NCI-H2029 treated with DMSO at 0.1 percent for 48 hours (cell line): ENCODE data around the gene SHOC2.

Source experiments
- DNase-seq: peaks from one replicate; lab custom pipeline; 2025; lab: John Stamatoyannopoulos, UW

SHOC2 gene

DNA sequence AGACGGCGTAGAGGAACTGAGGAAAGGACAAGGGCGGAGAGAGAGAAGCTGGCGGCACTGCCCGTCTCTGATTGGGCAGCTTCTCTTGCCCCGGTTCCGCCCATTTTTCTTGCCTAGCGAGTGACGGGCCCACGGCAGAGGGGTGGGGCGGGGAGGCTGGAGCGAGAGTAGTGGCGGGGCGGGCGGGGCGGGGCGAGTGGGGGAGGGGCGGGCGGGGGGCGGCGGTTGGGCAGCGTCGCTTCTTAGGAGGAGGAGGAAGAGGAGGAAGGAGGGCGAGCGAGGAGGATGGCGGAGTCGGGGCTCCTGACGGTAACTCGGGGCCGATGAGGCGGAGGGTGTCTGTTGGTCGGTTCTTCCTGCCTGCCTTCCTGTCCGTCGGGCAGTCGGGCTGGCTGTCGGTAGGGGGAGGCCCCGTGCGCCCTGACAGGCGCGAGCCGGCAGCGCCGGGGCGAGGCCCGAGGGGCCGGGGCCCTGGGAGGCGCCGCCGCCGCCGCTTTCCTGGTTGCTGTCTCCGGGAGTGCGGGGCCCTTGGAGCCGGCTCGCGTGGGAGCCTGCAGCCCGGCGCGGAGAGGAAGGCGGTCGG is at the start of gene SHOC2:
Gene SHOC2, plus strand, starts transcription at position 256 of the 583 bp plus-strand sequence. CDS start 44,755 bp downstream, outside the sequence.
- no peak for DNase-seq

DNA sequence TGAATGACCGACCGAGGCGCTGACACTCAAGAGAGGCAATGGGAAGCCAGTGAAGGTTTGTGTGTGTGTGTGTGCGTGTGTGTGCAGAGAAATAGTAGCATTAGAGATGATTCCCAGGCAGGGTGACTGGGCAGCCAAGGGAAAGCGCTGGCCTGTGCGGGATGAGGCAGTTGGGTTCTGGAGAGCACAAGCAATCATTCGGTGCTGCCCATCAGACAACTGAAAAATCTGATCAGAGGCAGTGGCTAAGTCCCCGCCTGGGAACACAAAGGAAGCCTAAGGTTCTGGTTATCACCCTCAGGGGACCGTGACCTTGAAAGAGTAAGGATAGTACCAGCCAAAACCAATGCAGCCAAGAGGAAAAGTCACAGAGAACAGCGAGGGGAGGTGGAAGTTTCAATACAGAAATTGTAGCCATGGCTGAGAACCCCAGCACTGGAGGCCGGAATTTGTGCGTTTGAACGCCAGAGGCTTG is 48.5 kb upstream of the SHOC2 start:
- DNase-seq: no peak

DNA sequence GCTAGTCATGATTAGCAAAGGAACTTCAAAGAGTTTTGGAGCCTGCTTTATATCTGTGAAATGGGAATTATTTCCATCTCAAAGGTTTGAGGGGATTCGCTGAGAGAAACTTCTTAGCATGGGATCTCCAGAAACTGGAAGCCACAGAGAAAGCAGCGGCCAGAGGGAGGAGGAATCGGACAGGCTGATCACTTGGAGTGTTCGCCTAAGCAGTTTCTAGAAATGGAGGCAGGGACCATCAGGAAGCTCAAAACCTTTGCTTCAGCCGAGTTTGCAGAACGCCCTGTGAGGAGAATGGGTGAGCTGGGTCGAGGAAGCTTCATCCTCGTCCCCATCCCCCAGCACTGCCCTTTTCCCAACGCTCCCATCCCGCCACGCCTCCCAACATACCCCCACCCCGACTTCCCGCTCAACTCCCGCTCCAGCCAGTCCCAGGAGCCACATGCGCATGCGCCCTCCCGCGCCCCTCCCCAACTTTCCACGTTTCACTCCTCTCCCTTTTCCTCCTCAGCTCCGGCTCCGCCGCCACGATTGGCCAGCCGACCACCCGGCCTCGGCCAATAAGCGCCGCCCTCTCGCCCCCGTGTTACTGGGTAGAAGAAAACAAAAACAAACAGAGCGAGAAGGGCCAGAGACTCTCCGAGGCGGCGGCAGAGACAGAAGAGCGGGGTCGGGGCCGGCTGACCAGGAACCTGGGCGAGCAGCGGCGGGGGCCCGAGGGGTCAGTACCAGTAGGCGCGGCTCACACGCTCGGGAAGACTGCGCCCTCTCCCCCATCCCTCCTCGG is 47.9 kb upstream of the SHOC2 start, which contains the start of gene PDCD4:
Gene PDCD4, plus strand, starts transcription at position 631 of the 787 bp plus-strand sequence. CDS start 4,100 bp downstream, outside the sequence.
- DNase-seq: peak; percentile 79

DNA sequence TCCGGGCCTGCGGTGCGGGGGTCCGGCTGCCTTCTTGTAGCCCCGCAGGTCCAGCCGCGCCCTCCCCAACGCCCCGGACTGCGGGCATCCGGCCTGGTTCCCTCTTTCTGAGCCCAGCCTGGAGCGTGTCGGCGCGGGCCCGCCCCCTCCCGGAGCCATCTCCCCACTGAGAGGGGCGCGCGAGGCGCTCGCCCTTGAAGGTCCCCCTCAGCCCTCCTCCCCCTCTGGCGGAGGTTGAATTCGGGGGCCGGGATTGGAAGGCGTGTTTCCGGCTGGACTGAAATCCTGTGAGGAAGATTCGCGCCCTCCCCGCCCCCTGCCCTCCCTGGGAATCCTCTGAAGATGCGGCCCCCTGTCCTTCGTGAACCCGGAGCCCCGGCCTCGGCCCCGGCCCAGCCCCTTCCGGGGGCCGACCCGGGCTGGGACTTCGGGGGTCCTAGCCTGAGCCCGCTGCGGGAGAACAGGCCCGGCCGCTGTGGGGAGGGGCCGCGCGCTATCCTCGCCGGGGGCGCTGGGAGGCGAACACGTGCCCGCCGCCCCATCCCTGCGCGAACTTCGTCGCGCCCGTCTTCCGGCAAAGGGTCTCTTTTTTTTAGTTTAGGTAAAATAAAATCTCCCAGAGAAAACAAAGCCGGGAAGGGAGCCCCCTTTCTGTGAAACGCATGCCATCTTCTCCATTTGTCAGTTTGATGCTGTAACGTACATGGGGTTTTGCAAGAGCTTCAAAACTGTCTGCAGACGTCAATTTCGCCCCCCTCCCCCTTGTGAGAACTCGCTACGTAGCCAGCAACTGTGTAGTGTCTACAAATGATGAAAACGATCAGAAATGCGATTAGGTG is 47.0 kb upstream of the SHOC2 start:
- DNase-seq: no peak

DNA sequence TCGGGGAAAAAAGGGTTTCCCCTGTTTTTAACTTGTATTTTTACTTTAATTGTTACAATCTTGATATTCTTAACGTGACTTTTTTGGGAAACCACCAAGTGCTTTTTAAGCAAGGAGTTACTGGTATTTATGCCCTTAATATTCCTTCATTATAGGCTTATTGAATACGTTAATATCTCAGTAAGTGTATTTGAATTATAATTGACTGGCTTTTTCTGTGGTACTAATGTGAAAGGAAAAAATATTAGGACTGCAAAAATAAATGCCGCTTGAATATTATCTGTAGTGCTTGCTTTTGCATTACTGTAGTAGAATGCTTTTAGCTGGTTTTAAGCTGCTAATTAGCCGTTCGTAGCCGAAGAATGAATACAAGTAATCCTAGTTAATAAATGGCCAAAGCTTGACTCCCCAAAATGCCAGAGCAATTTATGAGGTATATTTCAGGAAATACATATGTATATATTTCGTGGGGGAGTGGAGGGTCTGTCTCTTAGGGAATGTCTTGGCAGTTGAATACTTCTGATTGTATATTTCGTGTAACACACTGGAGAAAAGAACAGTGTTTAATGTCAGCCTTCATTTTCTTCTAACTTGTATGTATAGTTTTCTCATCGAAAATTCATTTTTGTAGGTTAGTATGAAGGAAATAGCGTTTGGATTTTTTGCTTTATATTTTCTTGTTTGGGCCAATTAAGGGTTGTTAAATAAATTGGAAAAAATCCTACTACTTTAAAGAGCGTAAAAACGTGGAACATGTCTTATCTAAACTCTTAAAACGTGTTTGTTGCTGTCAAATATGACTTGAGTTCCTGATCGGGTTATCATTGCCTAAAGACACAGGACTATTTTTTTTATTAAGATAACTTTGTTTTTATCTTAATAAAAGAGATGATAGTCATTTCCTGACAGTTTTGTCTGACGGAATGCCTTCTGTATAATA is 46.1 kb upstream of the SHOC2 start:
- no peak for DNase-seq

DNA sequence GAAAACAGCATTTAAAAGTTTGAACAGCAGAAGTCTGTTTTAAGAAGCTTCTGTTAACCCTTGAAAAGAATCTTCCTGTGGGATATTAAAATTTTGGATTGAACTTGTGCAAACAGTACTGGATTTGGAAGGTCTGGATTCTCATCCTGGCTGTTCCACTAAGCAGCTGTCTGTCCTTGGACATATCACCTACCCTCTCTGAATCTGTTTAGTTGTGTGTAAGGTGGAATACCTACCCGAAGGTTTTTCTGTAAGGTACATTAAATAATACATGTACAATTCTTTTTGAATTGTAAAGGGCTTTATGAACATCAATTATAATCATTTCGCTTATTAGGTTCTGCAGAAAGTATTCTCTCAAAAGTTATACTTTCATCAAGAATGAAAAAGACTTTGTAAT is 45.5 kb upstream of the SHOC2 start:
- no peak for DNase-seq

DNA sequence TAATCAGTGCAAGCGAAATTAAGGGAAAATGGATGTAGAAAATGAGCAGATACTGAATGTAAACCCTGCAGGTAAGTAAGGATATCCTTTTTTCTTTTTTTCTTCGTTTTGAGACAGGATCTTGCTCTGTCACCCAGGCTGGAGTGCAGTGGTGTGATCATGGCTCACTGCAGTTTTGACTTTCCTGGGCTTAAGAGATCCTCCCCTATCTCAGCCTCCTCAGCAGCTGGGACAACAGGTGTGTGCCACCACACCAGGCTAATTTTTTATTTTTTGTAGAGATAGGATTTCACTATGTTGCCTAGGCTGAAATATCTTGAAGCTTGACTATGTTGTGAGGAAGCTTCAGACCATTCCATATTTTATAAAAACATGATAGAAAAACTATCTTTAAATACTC is 43.4 kb upstream of the SHOC2 start:
- DNase-seq: no peak

DNA sequence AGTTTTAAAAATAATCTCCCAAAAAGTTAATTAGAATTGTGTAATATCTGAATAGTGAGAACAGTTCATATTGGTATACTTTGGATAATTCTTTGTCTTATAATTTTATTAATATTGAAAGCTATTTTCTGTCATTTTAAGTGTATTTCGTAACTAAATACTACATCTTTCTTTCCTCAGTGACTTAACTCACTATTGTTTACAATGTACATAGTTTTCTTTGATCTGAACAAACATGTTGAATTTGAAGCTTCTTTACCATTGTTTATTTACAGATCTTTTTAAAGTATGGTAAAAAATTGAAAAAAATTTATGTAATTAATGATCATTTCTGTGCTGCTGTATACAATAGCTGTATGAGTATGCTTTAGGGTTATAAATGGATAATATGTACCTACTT is 42.6 kb upstream of the SHOC2 start:
- DNase-seq: no peak

DNA sequence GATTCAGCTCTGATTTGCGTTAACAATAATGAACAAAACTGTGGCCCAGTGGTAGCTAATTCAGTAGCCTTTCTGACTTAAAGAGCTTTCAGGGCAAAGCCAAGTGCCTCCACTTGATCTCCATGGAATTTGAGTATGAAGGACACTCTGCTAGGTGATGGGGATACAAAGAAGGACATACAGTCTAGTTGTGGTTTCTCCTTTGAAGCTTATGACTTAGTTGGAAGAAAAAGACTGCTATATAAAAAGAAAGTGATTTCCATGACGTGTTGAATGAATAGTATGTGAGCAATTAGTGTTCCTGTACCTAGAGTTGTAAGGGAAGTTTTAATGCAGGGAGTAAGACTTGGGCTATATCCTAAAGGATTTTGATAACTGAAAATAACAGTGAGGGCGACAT is 39.4 kb upstream of the SHOC2 start:
- DNase-seq: no peak

DNA sequence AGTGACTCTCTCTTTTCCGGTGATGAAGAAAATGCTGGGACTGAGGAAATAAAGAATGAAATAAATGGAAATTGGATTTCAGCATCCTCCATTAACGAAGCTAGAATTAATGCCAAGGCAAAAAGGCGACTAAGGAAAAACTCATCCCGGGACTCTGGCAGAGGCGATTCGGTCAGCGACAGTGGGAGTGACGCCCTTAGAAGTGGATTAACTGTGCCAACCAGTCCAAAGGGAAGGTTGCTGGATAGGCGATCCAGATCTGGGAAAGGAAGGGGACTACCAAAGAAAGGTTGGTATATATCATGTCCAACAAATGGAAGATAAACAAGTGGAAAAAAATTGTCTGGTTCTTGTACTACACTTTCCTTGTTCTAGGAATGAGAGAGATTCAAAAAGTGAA is 38.2 kb upstream of the SHOC2 start:
- no peak for DNase-seq

DNA sequence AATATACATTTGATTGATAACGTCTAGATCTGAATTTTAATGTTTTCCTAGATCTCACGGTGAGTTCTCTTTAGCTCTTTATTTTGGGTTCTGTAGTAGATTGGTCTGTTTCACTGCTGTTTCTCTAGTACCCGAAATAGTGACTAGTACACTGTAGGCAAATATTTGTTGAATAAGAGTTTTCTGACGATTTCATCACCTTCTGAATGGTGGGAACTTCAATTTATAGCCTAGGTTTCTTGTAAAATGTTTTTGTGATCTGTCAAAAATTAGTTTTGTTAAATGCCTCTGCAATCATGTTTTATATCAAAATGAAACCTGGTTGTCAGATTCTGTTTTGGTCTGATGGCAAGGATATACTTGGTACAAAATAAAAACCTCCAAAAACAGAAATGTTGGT is 37.5 kb upstream of the SHOC2 start:
- DNase-seq: no peak

DNA sequence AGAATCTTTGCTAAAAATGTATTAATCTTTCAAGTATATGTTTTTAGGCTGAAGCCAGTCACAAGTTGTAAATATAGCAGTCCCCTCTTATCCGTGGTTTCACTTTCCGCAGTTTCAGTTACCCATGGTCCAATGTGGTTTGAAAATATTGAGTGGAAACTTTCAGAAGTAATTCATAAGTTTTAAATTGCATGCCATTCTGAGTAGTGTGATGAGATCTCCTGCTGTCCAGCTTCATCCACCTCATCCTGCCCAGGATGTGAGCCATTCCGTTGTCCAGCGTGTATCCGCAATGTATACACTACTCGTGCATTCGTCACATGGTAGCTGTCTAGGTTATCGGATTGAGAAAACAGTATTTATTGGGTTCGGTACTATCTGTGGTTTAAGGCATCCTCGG is 35.5 kb upstream of the SHOC2 start:
- no peak for DNase-seq

DNA sequence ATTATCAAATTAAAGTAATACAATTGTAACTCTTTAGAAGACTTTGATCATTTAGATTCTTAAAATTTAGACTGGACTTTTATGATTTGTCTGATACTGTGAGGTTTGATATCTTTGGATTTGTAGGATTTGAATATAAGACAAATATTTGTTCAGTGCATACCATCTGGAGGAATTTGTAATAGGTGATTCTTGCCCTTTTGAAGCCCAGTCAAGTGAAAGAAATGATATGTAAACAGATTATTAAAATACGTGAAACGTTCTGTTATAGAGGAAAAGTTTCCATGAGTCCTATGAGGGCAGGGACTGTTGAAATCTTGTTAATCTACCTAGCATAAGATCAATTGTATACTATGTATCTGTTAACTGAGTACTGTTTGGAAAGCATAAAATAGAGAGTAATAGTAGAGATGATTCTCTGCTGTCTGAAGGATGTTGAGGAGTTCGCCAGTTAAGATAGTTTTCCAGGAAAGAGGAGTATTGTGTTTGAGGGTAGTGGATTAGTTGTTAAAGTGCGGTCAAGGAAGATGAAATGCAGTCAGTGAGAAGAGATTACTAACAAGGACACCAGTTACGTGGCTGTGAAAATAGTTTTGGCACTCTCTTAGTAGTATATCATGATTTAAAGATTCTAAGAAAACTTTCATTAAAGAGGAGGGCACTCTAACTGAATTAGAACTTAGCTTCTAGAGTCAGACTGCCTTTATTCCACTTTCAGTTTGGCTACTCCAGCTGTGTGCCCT is 33.3 kb upstream of the SHOC2 start:
- no peak for DNase-seq

DNA sequence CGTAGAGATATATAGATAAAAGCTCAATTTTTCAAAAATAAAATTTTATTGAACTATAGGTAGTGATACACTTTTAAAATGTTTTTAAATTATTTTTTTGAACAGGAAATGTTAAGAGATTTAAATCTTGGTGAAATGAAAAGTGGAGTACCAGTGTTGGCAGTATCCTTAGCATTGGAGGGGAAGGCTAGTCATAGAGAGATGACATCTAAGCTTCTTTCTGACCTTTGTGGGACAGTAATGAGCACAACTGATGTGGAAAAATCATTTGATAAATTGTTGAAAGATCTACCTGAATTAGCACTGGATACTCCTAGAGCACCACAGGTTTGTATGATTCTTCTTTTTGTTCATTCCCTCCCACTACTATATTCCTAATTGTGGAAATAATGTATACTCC is 31.8 kb upstream of the SHOC2 start:
- no peak for DNase-seq

DNA sequence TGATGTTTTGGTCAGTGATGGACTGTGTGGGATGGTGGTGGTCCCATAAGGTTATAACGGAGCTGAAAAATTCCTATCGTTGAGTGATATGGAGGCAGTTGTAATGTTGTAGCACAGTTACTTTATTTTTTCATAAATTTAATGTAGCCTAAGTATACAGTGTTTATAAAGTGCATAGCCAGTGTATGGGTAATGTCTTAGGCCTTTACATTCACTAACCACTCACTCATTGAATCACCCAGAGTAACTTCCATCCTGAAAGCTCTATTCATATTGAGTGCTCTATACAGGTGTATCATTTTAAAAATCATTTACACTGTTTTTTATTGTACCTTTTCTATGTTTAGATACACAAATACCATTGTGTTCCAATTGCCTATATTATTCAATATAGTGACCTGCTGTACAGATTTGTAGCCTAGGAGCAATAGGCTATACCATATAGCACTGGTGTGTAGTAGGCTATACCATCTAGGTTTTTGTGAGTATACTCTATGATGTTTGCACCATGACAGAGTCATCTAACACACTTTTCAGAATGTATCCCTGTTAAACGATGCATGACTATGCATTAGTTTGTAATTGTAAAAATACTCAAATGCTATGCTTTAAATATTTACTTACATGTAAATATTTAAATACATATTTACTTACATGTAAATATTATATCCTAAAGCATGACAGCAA is 26.7 kb upstream of the SHOC2 start:
- no peak for DNase-seq

DNA sequence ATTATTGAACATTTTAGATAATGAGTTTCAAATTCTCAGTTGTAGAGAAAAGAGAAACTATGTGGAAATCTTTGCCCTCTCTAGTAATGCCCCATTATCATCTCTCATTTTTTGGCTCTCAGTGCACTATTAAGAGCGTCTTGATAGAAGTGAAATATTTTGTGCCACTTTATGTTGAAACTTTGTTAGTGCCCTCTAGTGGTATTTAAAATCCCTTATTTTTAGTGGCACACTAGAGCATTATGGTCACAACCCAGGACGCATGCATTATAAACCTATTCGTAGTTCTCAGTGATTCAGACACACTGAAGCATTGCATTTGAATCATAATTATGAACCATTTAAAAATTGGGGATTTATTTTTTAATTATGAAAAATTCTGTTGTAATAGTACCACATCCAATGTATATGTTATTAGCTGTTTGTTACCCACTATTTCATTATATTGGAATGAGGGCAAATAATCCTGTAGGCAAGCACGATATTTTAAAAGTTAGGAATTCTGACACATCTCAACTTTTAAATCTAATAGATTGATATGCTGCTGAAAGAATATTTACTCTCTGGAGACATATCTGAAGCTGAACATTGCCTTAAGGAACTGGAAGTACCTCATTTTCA is 25.7 kb upstream of the SHOC2 start:
- no peak for DNase-seq

DNA sequence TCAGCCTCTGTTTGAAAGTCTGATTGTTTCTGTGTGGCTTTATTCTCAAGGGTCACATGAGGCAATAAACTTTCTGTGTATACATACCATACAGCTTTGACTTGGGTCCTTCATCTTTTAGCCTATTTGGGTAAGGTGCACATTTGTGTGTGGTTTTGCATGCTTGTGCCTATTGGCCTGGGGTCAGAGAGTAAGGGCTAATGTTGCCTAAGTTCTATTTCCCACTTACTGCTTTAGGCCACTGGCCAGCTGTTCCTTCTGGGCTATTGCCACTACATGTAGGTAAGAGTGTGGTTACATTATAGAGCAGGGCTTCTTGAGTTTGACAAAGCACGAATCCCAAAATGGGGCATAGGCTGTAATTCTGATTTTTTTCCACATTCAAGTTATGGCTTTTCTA is 22.2 kb upstream of the SHOC2 start:
- DNase-seq: no peak

DNA sequence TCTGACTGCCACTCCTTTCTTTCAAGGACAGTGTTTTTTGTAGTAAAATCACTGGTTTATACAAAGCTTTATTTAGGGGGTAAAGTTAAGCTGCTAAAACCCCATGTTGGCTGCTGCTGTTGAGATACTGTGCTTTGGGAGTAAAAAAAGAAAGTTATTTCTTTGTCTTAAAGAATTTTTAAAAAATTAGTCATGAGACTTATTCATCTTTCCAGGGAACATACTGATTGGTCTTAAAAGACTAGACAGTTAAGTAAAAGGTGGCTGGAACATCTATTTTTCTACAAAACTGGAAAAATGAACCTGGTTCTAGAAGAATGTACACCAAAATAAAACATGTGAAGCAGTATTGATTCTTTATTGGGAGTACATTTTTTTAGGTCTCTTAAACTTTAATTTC is 21.0 kb upstream of the SHOC2 start:
- DNase-seq: no peak

DNA sequence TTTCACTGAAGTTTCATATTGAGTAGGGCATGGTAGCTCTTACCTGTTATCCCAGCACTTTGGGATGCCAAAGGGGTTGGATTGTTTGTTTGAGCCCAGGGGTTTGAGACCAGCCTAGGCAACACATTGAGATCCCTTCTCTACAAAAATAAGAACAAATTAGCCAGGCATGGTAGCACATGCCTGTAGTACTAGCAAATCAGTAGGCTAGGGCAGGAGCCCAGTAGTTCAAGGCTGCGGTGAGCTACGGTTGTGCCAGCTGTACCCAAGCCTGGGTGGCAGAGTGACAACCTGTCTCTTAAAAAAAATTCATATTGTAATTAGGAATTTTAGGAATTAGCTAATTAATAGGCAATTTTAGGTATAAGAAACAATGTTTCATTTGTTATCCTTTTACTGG is 18.4 kb upstream of the SHOC2 start:
- no peak for DNase-seq
